HepG2 (cell line): ENCODE data around the gene GPC2. TPM values are rescaled to one million over a fixed set of nuclear protein-coding genes. Genes with fewer than 3 reads are reported as not detected.

ENCODE experiments used
- ARID5B ChIP-seq: IDR thresholded peaks from 2 replicates; pipeline ENCODE4 v1.4.0; 2020; ENCODE audit warnings: mild to moderate bottlenecking, missing genetic modification reagents
- CREB1 ChIP-seq, 2 experiments: fragments of 450-650 bp in 1 of 2; IDR thresholded peaks; 2 replicates each; pipeline ENCODE4 v1.6.1; 2016 to 2017; ENCODE audit warnings: control low read depth in 1 of 2, mild to moderate bottlenecking in 1 of 2, missing compliant biosample characterization in 1 of 2, missing genetic modification characterization in 1 of 2
- HDAC6 ChIP-seq: fragments of 200-600 bp; sonication (generic); IDR thresholded peaks from 2 replicates; pipeline ENCODE4 v1.7.0; 2017; ENCODE audit warnings: mild to moderate bottlenecking, antibody characterized with exemption, low read length, low read depth
- HES4 ChIP-seq: sonication (generic); formaldehyde crosslinking; IDR thresholded peaks from 2 replicates; pipeline ENCODE4 v1.9.0; 2021; ENCODE audit warnings: mild to moderate bottlenecking, missing genetic modification reagents, borderline replicate concordance
- HHEX ChIP-seq: IDR thresholded peaks from 2 replicates; pipeline ENCODE4 v1.6.1; 2016; ENCODE audit warnings: control low read depth
- IRF2 ChIP-seq: IDR thresholded peaks from 2 replicates; pipeline ENCODE4 v1.6.1; 2018; ENCODE audit warnings: missing genetic modification reagents, missing compliant biosample characterization
- MAFK ChIP-seq, 2 experiments: IDR thresholded peaks in 1 of 2; conservative IDR thresholded peaks in 1 of 2; 2 replicates each; pipeline ENCODE4 v1.6.1; 2011; ENCODE audit warnings: improper control_type of control experiment in 2 of 2, low read length in 2 of 2
- MXI1 ChIP-seq: IDR thresholded peaks from 3 replicates; pipeline ENCODE4 v1.6.1; 2012; ENCODE audit warnings: low read depth, low read length, inconsistent platforms, borderline replicate concordance
- MYC ChIP-seq: sonication (generic); formaldehyde crosslinking; IDR thresholded peaks from 2 replicates; pipeline ENCODE4 v1.9.0; 2021; ENCODE audit warnings: missing genetic modification reagents, borderline replicate concordance
- NFATC3 ChIP-seq: sonication (generic); formaldehyde crosslinking; IDR thresholded peaks from 2 replicates; pipeline ENCODE4 v1.5.1; 2020; ENCODE audit warnings: mild to moderate bottlenecking, missing genetic modification reagents
- RARA ChIP-seq: IDR thresholded peaks from 2 replicates; pipeline ENCODE4 v1.6.1; 2016; ENCODE audit warnings: missing genetic modification reagents, missing compliant biosample characterization
- RORA ChIP-seq: sonication (generic); formaldehyde crosslinking; IDR thresholded peaks from 2 replicates; pipeline ENCODE4 v1.5.0; 2020; ENCODE audit warnings: mild to moderate bottlenecking, missing genetic modification reagents, moderate library complexity
- THAP11 ChIP-seq: IDR thresholded peaks from 2 replicates; pipeline ENCODE4 v1.6.1; 2016; ENCODE audit warnings: missing biosample characterization, missing genetic modification reagents
- TOPORS ChIP-seq: sonication (generic); formaldehyde crosslinking; IDR thresholded peaks from 2 replicates; pipeline ENCODE4 v1.8.0; 2023; ENCODE audit warnings: mild to moderate bottlenecking, missing genetic modification reagents
- XBP1 ChIP-seq: sonication (generic); formaldehyde crosslinking; IDR thresholded peaks from 2 replicates; pipeline ENCODE4 v1.5.0; 2020; ENCODE audit warnings: missing genetic modification reagents
- ZBTB38 ChIP-seq: sonication (generic); formaldehyde crosslinking; IDR thresholded peaks from 2 replicates; pipeline ENCODE4 v1.5.1; 2020; ENCODE audit warnings: mild to moderate bottlenecking, missing genetic modification reagents
- ZBTB8A ChIP-seq: sonication (generic); formaldehyde crosslinking; IDR thresholded peaks from 2 replicates; pipeline ENCODE4 v1.4.0; 2020; ENCODE audit warnings: mild to moderate bottlenecking, low read depth, missing genetic modification reagents, borderline replicate concordance
- ZFP91 ChIP-seq: sonication (generic); formaldehyde crosslinking; IDR thresholded peaks from 2 replicates; pipeline ENCODE4 v1.9.0; 2022; ENCODE audit warnings: missing genetic modification reagents, mild to moderate bottlenecking, borderline replicate concordance
- ZNF441 ChIP-seq: sonication (generic); formaldehyde crosslinking; IDR thresholded peaks from 2 replicates; pipeline ENCODE4 v1.7.0; 2021; ENCODE audit warnings: missing genetic modification reagents, borderline replicate concordance
- ZNF460 ChIP-seq: sonication (generic); formaldehyde crosslinking; IDR thresholded peaks from 2 replicates; pipeline ENCODE4 v1.5.1; 2020; ENCODE audit warnings: missing genetic modification reagents, mild to moderate bottlenecking, borderline replicate concordance
- polyA plus RNA-seq, 8 experiments: library from polyadenylated mRNA; depleted of rRNA in 3 of 8; stranded (reverse) in 7 of 8; unstranded in 1 of 8; fragments of >200 nt; fragmentation: Illumina TruSeq in 4 of 8; extraction: Trizol in 4 of 8; gene quantifications; 2 replicates each; pipeline versions ENCODE4 v1.2.1 to v1.2.3, GENCODE V29; 2011 to 2016; ENCODE audit warnings: low read depth in 4 of 8, missing spikeins in 1 of 8, mixed read lengths in 1 of 8; ENCODE audit not compliant: insufficient read depth in 1 of 8
- total RNA-seq, 5 experiments: library from RNA; depleted of rRNA; stranded (reverse); fragments of >200 nt; fragmentation: Illumina TruSeq; extraction: Trizol; gene quantifications; 2 replicates each; pipeline ENCODE4 v1.2.3, GENCODE V29; 2016; ENCODE audit warnings: low read depth in 1 of 5
- TF ChIP-seq, protein P1 (sequence below): sonication (generic); IDR thresholded peaks from 2 replicates; pipeline ENCODE4 v1.6.1; 2016; ENCODE audit warnings: low read depth, borderline replicate concordance
- TF ChIP-seq, protein P2 (sequence below): sonication (generic); formaldehyde crosslinking; IDR thresholded peaks from 2 replicates; pipeline ENCODE4 v1.4.0; 2020; ENCODE audit warnings: missing genetic modification reagents

The GPC2 gene
- total and polyA plus RNA-seq, 2 of the 13 experiments (the other 11 are each of a cell fraction or from before 2014, with no cell fraction given), result 0.64 to 0.78 TPM

GRCh38 chr7:100122067-100122466, 55.1 kb downstream of the GPC2 start (continued):
- TF ChIP-seq ZBTB8A (CRISPR knock-in tag) (no peak), RARA (peak; percentile 52; the same call in 1 of the 2 replicates), MYC (CRISPR knock-in tag) (peak; percentile 76), TOPORS (CRISPR knock-in tag) (no peak), ZBTB38 (CRISPR knock-in tag) (peak; percentile 67; the same call in 1 of the 2 replicates), ZNF460 (CRISPR knock-in tag) (no peak; the same call in 1 of the 2 replicates), ZNF441 (CRISPR knock-in tag) (peak; percentile 91), THAP11 (CRISPR knock-in tag) (peak; percentile 72), HHEX (CRISPR knock-in tag) (0 out of 2 replicates have a peak, but pooled peaks have one; percentile 18), MXI1 (peak; percentile 53; the same call in 1 of the 3 replicates), RORA (CRISPR knock-in tag) (no peak), CREB1 (IDR thresholded peaks at IDR 0.05) (no peak), CREB1 (CRISPR knock-in tag; IDR thresholded peaks at IDR 0.05) (peak; percentile 21; the same call in 1 of the 2 replicates), ZFP91 (CRISPR knock-in tag) (peak; percentile 47; the same call in 1 of the 2 replicates), XBP1 (CRISPR knock-in tag) (no peak), MAFK (conservative IDR thresholded peaks at IDR 0.05 in 1 of 2, IDR thresholded peaks at IDR 0.05 in 1 of 2; ENCODE audit: low read length in 2 of 2) (no peak), HES4 (CRISPR knock-in tag) (no peak), IRF2 (CRISPR knock-in tag) (peak; percentile 55; the same call in 1 of the 2 replicates), NFATC3 (no peak), ARID5B (CRISPR knock-in tag) (peak; percentile 54; the same call in 1 of the 2 replicates), HDAC6 (no peak)
- TF ChIP-seq, protein P1, sequence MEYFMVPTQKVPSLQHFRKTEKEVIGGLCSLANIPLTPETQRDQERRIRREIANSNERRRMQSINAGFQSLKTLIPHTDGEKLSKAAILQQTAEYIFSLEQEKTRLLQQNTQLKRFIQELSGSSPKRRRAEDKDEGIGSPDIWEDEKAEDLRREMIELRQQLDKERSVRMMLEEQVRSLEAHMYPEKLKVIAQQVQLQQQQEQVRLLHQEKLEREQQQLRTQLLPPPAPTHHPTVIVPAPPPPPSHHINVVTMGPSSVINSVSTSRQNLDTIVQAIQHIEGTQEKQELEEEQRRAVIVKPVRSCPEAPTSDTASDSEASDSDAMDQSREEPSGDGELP, result peak; percentile 45; the same call in 1 of the 2 replicates
- TF ChIP-seq, protein P2, sequence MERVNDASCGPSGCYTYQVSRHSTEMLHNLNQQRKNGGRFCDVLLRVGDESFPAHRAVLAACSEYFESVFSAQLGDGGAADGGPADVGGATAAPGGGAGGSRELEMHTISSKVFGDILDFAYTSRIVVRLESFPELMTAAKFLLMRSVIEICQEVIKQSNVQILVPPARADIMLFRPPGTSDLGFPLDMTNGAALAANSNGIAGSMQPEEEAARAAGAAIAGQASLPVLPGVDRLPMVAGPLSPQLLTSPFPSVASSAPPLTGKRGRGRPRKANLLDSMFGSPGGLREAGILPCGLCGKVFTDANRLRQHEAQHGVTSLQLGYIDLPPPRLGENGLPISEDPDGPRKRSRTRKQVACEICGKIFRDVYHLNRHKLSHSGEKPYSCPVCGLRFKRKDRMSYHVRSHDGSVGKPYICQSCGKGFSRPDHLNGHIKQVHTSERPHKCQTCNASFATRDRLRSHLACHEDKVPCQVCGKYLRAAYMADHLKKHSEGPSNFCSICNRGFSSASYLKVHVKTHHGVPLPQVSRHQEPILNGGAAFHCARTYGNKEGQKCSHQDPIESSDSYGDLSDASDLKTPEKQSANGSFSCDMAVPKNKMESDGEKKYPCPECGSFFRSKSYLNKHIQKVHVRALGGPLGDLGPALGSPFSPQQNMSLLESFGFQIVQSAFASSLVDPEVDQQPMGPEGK (CRISPR knock-in tag), result peak; percentile 99
